ENCODE results near the gene COL1A2. TPM values are rescaled to one million over a fixed set of nuclear protein-coding genes. Genes with fewer than 3 reads are reported as not detected.
A peak's percentile ranks its signal among the peaks of the same experiment; 100 is the strongest.

The COL1A2 gene
- total and polyA plus RNA-seq, 2 donors (not counting 1 experiment from before 2014, with no cell fraction given), result 0.46 to 0.47 TPM

DNA sequence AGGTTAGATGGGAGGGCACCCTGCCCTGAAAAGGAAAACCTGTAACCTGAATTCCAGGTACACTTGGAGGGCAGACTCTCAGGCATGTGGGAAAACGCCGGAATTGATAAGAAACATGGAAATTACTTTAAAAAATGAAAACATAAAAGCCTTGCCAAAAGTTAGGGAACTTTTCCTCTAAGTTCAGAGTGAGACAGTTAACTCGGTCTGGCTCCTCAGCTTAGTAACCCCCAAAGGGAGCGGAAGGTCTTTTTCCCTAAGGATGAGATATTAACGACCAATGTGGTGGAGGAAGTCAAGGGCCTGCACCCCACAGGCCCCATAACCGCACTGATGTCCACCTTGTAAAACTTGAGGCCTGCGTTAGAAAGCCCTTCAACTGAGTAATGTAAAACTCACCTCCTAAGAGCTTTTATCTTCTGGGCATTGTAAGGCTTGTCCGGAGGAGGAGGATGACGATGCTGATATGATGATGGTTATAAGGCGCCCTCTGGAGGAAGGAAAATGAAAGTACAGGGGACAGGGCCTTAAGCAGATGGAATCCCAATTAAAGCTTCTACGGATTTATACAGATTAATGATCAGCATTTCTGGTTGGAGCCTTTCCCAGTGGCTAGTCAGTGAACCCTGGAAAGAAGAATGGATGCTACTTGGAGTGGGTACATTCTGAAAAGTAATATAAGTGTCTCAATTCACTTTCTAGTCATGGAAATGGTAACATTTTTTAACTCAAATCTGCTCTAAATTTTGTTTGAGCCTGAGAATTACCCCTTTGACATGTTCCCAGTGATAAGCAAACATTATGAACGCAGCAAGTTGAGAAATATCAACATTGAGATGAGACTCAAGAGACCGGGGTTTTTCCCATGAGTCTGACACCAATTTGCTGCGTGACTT lies 694 bp downstream of the COL1A2 start:
- DNase-seq (peak; percentile 77), ATAC-seq (ENCODE audit: low read depth) (peak; percentile 79)
- ChIA-PET POLR2A (no interaction called here), CTCF (interaction anchor here (0.7 to 2.6 kb wide), 31 partner anchors 7 to 1150 kb away, joined by 3 to 21 read pairs (median 4); partner anchors contain the start of gene GNG11)
- no peaks in the 10 kb centered on the region for H3K36me3 ChIP-seq (replicated peaks in 1 of 2; ENCODE audit: control extremely low read depth in 1 of 2, control insufficient read depth in 1 of 2, extremely low read depth in 1 of 2, insufficient read depth in 2 of 2, low read length in 1 of 2)
- H2AFZ ChIP-seq (ENCODE audit: insufficient read depth, low read depth, low read length, poor library complexity, severe bottlenecking), result peak overlapping the region; percentile 80
- peaks cover 0 to 4% (median 0%) of the 10 kb centered on the region in 3 donors for H3K9me3 ChIP-seq (ENCODE audit: control extremely low read depth in 1 of 3, control insufficient read depth in 2 of 3, insufficient read depth in 1 of 3, low read length in 2 of 3)
- H3K9ac ChIP-seq (ENCODE audit: low read length), result peak overlapping the region; percentile 56
- H4K20me1 ChIP-seq (ENCODE audit: control insufficient read depth, insufficient read depth, low read length, poor library complexity, severe bottlenecking), result no peaks in the 10 kb centered on the region
- intact Hi-C loops (cut with micrococcal nuclease), result loop anchor here (1.0 to 10.0 kb wide), 6 partner anchors 107 to 1151 kb away; no protein-coding TSS in a partner anchor
- peaks cover 15 to 16% of the 10 kb centered on the region in 2 donors for H3K4me1 ChIP-seq (ENCODE audit: control insufficient read depth in 2 of 2, insufficient read depth in 2 of 2, low read length in 2 of 2)
- H3K27ac Mint-ChIP-seq, result no peak overlapping the region
- peak overlapping the region; percentile 84 for H3K4me2 ChIP-seq (replicated peaks; ENCODE audit: low read depth, low read length, poor library complexity, severe bottlenecking)
- WGBS (ENCODE audit: insufficient coverage), result 32% methylated on average over 8 of the region's 14 CpGs
- H3K4me1 Mint-ChIP-seq, result peaks cover 10% of the 10 kb centered on the region
- TF ChIP-seq CTCF (IDR thresholded peaks at IDR 0.05), result peak; percentile 86
- no peak for TF ChIP-seq EZH2 (IDR thresholded peaks at IDR 0.05; ENCODE audit: borderline replicate concordance, insufficient read depth, low read depth, low read length, poor library complexity, severe bottlenecking)
- peaks cover 0 to 29% (median 8%) of the 10 kb centered on the region in 4 experiments for H3K27me3 ChIP-seq (replicated peaks in 1 of 4; ENCODE audit: control extremely low read depth in 1 of 4, control insufficient read depth in 3 of 4, insufficient read depth in 4 of 4, low read length in 3 of 4)
- H3K79me2 ChIP-seq (ENCODE audit: control insufficient read depth, insufficient read depth, low read length), result no peaks in the 10 kb centered on the region
- H3K27me3 Mint-ChIP-seq, result peaks cover 37% of the 10 kb centered on the region
- H3K27ac ChIP-seq (ENCODE audit: low read length in 2 of 2), result no peak overlapping the region
- H3K9me3 Mint-ChIP-seq (ENCODE audit: insufficient read depth), result no peaks in the 10 kb centered on the region
- peak overlapping the region in 3 of 5 experiments; percentile 40 to 66 (median 50) for H3K4me3 ChIP-seq (ENCODE audit: control extremely low read depth in 1 of 5, extremely low read depth in 1 of 5, insufficient read depth in 1 of 5, low read depth in 2 of 5, low read length in 4 of 5)
- H3K4me3 Mint-ChIP-seq, result peak overlapping the region; percentile 75
